NCI-H446 (cell line): ENCODE results near the gene CHSY1.
A peak's percentile ranks its signal among the peaks of the same experiment; 100 is the strongest.

ENCODE experiments used
- DNase-seq, 2 experiments: peaks; one replicate each; lab custom pipeline; 2025; lab: John Stamatoyannopoulos, UW

The CHSY1 gene

DNA sequence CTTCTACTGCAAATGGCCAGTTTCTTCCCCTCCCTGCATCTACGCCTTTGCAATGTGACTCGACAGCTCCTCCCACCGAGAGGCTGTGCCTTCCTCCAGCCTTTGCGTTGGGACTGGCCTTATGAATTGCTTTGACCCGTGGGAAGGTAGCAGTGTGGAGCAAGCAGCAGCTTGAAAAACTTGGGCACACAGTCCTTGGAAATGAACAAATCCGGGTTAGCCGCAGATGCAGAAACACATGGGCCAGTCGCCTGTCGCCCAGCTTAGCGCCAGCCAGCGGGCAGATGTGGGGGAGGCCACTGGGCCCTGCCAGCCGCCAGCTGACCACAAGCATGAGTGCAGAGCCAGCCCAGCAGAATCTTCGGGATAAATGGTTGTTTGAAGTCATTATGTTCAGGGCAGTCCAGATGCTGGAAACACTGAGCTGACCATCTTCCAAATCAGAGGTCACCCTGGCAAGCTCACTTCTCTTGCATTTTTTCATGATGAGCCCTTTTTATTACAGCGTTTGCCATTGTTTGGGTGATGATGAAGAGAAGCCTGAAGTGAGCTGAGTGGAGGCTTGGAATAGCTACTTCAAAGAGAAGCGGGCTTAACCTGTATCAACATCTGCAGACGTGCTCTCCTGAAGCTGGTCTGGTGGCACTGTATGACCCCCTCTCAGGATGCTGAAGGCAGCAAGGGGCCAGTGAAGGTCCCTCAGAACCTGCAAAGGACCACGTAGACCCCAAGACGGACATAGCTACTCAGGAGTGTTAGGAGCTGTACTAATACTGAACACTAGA, 15.7 kb upstream of the CHSY1 start:
- DNase-seq: no peak

DNA sequence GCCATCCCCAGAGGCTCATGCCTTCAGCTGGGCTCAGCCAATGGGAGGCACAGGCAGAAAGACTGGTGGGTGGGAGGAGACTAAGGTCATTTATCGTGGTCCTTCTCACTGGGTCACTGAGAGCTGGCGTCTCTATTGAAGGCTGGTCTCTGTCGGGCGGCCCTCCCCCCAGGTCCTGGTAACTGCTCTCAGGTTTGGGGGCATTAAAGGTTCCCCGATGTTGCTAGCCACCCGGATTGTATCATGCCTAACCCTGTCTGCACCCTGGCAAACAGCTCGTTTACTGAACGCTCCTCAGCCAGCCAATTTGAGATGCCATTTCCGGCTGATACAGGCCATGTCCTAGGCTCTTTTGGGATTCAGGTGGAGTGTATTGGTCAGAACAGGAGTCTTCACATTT, 14.9 kb upstream of the CHSY1 start:
- DNase-seq: no peak

DNA sequence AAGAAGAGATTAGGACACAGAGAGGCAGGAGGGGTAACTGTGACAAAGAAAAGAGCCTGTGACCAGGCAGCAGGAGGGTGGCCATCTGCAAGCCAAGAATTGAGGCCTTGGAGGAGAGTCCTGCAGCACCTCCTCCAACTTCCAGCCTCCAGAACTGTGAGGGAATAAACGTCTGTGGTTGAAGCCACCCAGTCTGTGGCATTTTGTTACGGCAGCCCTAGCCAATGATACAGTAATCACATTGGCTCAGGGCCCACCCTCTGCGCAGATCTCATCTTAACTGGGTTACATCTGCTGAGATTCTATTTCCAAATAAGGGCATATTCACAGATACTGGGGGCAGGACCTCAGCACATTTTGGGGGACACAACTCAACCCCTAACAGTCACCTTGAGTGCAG, 14.2 kb upstream of the CHSY1 start:
- no peak for DNase-seq

DNA sequence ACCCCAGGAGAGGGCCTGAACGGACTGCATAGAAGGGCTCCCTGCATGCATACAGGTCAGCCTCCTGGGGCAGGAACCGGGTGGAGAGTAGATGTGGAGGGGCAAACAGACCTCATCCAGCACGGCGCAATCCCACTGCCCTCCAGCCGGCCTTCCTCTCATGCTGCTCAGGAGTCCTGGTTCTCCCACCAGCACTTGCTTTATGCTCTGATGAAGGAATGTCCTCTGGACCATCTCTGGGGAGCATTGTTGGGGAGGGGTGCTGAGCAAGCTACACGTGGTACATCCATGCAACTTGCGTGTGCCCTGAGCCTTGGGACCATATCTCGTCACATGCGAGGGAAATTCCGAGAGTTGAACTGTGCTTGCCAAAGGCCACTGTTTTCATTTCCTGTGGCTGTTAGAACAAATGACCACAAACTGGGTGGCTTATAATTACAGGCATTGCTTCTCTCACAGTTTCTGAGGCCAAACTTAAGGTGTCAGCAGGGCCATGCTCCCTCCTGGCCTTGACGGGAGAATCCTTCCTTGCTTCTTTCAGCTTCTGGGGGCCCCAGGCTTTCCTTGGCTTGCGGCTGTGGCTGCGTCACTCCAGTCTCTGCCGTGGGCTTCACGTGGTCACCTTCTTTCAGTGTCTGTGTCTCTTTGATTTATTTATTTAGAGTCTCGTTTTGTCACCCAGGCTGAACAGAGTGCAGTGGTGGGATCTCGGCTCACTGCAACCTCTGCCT, 13.2 kb upstream of the CHSY1 start:
- no peak for DNase-seq

- no peak for DNase-seq
Measured at GRCh38 chr15:101264011-101264410, 12.2 kb upstream of the CHSY1 start.

DNA sequence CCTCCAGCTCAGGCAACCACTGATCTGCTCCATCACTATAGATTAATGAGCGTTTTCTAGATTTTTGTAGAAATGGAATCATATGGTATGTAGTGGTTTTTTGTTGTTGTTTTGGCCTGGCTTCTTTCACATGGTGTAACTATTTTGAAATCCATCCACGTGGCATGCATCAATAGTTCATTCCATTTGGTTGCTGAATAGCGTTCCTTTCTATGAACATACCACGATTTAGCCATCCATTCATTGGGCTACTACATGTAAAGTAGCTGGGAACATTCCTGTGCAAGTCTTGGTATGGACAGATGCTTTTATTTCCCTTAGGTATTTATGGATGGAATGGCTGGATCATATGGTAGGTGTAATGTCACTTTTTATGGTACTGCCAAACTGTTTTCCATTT, 10.7 kb upstream of the CHSY1 start:
- DNase-seq: no peak

GRCh38 chr15:101258238-101259144, 6.6 kb upstream of the CHSY1 start:
- DNase-seq: peak; percentile 30 to 63

GRCh38 chr15:101256757-101257156, 4.9 kb upstream of the CHSY1 start:
- no peak for DNase-seq

- DNase-seq: peak in 1 of 2 experiments; percentile 63
Measured at GRCh38 chr15:101255615-101256241, 3.9 kb upstream of the CHSY1 start.

- peak in 1 of 2 experiments; percentile 40 for DNase-seq
Measured at GRCh38 chr15:101255051-101255395, 3.2 kb upstream of the CHSY1 start.

GRCh38 chr15:101254157-101255050, 2.6 kb upstream of the CHSY1 start:
- no peak for DNase-seq

GRCh38 chr15:101252836-101253235, 988 bp upstream of the CHSY1 start:
- DNase-seq: no peak

DNA sequence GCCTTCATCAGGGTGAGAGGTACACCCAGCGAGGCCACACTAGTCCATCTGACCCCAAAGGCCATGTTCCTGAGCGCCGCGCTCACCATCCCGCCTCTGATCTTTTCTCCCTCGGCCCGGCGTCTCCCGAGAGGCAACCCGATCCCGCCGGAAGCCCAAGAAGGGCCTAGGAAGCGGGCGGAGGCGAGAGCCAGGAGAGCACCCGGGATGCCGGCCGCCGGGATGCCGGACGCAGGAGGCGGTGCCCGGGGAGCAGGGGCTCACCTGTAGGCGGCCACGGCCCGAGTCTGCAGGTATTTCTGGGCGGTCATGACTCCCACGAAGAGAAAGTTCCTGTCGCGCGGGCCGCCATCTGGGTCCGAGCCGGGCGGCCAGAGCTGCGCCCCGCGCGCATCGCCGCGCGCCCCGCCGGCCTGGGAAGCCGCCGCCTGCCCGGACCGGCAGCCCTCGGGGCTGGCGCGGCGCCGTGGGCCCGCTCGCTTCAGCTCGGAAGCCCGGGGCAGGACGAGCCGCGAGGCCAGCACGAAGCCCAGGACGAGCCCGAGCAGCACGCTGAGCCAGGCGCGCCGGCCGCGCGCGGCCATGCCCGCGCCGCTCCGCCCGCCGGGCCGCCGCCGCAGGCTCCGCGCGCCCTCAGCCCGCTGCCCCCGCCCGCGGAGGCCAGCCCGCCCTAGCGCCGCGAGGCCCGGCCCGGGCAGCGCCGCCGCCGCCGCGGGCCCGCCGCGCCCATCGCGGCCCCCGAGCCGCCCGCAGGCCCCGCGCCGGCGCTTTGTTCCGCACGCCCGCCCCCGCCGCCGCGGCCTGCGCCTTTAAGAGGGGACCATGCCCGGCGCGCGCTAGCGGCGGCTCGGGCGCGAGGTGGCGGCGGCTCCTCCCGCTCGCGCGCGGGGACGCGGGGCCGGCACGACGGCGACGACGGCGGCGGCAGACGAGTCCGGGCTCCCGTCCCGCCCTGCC, 697 bp downstream of the CHSY1 start:
- DNase-seq: peak in 1 of 2 experiments; percentile 57

DNA sequence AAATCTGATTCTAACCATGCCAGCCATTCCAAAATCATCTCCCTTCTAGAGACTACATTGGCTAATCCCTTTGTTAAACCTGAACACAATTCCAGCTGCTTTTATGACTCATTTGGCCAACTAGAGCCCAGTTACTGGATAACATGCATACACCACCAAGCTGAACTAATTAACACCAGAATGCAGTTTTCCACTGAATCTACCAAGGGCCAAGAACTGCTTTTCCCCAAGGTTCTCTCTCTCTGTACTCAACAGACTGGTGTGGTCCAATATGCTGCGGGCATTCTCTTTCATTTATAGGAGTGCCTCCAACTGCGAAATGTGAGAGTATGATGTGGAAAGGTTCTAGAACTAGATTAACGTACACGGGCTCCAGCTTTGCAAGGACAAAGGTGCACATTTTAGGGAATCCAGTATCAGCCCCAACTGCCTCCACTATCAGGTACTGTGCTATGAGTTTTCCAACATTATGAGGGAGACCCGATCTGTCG, 1.5 kb downstream of the CHSY1 start:
- DNase-seq: peak in 1 of 2 experiments; percentile 64

DNA sequence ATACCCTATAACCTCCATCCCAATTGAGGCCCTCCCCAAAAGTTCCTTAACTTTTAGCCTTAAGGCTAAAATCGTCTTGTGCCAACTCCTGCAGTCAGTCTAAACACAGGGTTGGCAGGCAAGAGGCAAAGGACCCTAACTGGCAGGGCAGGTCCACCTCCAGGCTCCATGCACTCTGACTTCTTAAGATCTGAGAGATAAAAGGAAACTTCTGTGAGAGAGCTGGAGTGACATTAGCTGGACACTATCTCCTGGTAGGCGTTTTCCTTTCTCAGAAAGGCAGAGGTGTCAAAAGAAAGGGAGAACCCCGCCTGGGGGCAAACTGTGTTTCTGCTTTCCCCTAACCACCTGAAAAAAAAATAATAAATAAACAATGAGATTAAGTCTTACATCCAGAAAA, 3.6 kb downstream of the CHSY1 start:
- DNase-seq: no peak

DNA sequence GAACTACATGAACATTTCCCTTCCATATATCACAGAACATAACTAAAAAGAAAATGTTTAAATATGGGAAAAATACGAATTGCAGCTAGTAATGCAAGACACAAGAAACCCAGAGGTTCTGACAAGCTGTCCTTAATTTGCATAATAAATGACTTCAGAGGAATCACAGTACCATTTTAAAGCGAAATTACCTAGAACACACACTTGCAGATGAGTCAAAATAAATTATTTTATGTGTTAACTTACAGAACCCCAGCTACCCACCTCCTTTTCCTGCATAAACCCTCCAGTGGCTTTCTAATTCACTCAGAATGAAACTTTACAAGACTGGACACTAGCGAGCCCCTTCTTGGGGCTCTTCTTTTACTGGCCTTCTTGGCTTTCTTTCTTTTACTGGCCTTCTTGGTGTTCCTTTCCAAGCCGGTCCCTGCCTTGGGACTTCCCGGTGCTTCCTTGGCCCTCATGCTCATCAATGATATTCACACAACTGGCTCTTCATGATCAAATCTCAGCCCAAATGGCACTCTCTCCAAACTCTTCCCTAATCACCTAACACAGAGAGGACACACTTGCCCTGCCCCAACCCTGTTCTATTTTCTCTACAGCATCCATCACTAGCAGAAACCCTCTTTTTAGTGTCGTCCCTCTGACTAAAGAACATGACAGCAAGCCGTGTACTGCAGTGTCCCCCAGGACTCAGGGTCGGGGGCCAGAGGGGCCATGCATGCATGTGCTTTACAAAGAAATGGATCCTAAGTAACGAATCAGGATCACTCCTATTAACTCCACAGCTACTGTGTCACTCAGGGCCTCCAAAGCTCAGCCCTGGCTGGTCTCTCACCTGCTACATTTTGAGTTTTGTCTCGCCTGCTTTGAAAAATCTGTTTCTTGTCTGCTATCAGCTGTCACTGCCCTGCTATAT, 4.8 kb downstream of the CHSY1 start:
- no peak for DNase-seq

GRCh38 chr15:101246391-101246790, 5.5 kb downstream of the CHSY1 start:
- DNase-seq: no peak

GRCh38 chr15:101244889-101245668, 6.8 kb downstream of the CHSY1 start:
- DNase-seq: no peak
